Left lung (tissue), 10 donors: ENCODE measurements around the gene SPATA3. TPM values are rescaled to one million over a fixed set of nuclear protein-coding genes. Genes with fewer than 3 reads are reported as not detected.

Experiments
- ATAC-seq: fragments of 200-7000 bp; cut with Tn5 transposase; one replicate; pipeline ENCODE4 v1.9.1; 2020; ENCODE audit warnings: moderate library complexity
- DNase-seq, 4 donors: peaks; one replicate each; pipeline ENCODE4 v3.0.0-alpha.2; 2013 to 2020
- H3K27ac ChIP-seq, 2 donors: fragments of 200-600 bp; sonication (generic) in 1 of 2; one replicate each; pipeline versions ENCODE4 v1.5.0 to v1.8.0; 2020 to 2021
- H3K27me3 ChIP-seq, 2 donors: fragments of 200-600 bp; sonication (generic) in 1 of 2; one replicate each; pipeline versions ENCODE4 v1.5.0 to v1.8.0; 2020 to 2021
- H3K36me3 ChIP-seq, 2 donors: fragments of 200-600 bp; sonication (generic) in 1 of 2; one replicate each; pipeline versions ENCODE4 v1.5.0 to v1.8.0; 2020 to 2021
- H3K4me1 ChIP-seq, 2 donors: fragments of 200-600 bp; one replicate each; pipeline ENCODE4 v1.8.0; 2021
- H3K4me3 ChIP-seq, 2 donors: fragments of 200-600 bp; sonication (generic) in 1 of 2; one replicate each; pipeline versions ENCODE4 v1.5.0 to v1.8.0; 2020 to 2021; ENCODE audit warnings: mild to moderate bottlenecking in 1 of 2
- H3K9me3 ChIP-seq, 2 donors: fragments of 200-600 bp; sonication (generic) in 1 of 2; one replicate each; pipeline versions ENCODE4 v1.5.0 to v1.8.0; 2020 to 2021
- intact Hi-C, 2 donors: fragments of 100-400 bp; cut with DNase I; formaldehyde crosslinking; loops; one replicate each; pipeline versions ENCODE4 v1.11.2 to v1.14.2; 2022
- polyA plus RNA-seq, 6 donors: library from polyadenylated mRNA; unstranded; fragments of 120-200 nt; gene quantifications; one replicate each; pipeline ENCODE4 v1.2.1, GENCODE V29; 2013; ENCODE audit not compliant: insufficient read length in 6 of 6
- total RNA-seq, 2 donors: library from RNA; stranded (reverse); fragmentation: NEBNext Ultra II Directional; extraction: Animal tissue kit (Norgen Biotek cat#: 25700); gene quantifications; one replicate each; pipeline ENCODE4 v1.2.1, GENCODE V29; 2021
- TF ChIP-seq, protein P1 (sequence below), 2 donors: fragments of 200-600 bp; sonication (generic) in 1 of 2; IDR thresholded peaks; one replicate each; pipeline versions ENCODE4 v1.5.0 to v1.8.0; 2021; ENCODE audit warnings: antibody characterized with exemption in 2 of 2
- donor health status: DM: no; HTN: yes; CAD: no.
- donor health status: DM: no; HTN: no; CAD: no.

SPATA3 gene
- total and polyA plus RNA-seq, 8 donors = 0.16 TPM; not detected in 7

DNA sequence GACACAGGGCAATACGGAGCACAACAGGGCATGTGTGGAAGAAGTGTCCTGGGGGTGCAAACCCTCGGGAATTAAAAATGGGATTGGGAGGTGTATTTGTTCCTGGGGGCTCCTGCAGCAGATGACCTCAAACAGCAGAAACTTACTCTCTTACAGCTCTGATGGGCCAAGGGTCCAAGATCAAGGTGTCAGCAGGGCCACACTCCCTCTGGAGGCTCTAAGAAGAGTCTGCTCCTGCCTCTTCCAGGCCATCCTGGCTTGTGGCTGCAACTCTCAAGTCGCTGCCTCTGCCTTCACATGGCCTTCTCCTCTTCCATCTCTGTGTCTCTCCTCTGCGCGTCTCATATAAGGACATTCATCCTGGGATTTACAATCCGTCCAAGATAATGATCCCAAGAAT lies 12.4 kb upstream of the SPATA3 start:
- Histone ChIP-seq H3K27ac (no peak overlapping the region), H3K9me3 (no peaks in the 10 kb centered on the region), H3K36me3 (no peaks in the 10 kb centered on the region), H3K4me3 (no peak overlapping the region), H3K27me3 (peaks cover 0 to 12% of the 10 kb centered on the region in 2 donors), H3K4me1 (peaks cover 0 to 3% of the 10 kb centered on the region in 2 donors)
- TF ChIP-seq, protein P1, sequence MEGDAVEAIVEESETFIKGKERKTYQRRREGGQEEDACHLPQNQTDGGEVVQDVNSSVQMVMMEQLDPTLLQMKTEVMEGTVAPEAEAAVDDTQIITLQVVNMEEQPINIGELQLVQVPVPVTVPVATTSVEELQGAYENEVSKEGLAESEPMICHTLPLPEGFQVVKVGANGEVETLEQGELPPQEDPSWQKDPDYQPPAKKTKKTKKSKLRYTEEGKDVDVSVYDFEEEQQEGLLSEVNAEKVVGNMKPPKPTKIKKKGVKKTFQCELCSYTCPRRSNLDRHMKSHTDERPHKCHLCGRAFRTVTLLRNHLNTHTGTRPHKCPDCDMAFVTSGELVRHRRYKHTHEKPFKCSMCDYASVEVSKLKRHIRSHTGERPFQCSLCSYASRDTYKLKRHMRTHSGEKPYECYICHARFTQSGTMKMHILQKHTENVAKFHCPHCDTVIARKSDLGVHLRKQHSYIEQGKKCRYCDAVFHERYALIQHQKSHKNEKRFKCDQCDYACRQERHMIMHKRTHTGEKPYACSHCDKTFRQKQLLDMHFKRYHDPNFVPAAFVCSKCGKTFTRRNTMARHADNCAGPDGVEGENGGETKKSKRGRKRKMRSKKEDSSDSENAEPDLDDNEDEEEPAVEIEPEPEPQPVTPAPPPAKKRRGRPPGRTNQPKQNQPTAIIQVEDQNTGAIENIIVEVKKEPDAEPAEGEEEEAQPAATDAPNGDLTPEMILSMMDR (IDR thresholded peaks at IDR 0.05) = no peak
- intact Hi-C loops = no loop called here
- DNase-seq (no peak), ATAC-seq (no peak)

DNA sequence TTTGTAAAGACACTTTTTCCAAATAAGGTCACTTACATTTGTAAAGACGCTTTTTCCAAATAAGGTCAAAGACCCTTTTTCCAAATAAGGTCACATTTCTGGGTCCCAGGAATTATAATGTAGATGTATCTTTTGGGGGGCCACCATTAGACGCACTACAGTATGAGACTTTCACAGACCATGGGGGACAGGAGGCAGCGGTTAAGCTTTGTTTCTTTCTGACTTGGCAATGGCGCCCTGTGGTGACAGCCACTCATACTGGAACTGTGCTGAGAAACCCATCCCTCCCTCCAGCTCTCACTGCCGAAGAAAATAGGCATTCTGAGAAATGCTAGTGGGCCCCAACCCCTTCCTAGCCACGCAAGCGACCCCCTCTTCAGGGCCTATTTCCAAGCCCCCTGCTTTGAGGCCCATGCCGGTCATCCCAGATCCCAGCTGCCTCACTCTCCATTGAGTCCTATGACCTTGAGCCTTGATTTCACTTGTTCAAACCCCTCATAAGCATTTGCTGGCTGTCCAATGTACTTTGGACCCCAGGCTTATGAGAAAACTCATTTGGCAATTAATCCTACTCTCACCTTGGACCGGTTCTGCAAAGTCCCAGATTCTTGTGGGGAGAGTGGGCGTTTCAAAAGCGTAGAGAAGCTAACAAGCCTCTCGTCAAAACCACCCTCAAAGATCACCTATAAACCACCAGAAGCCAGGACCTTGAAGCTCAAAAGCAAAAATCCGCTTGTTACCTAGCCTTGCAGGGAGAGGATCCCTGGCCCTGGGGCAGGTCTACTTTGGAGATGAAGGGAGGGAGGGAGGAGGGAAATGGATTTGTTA lies 11.3 kb upstream of the SPATA3 start:
- H3K4me1 ChIP-seq = peaks cover 0 to 3% of the 10 kb centered on the region in 2 donors
- DNase-seq (no peak), ATAC-seq (no peak)
- no peak overlapping the region for H3K4me3 ChIP-seq
- intact Hi-C loops = loop anchor here in 1 of 2 donors (5.0 kb wide), 2 partner anchors 82 to 162 kb away; no protein-coding TSS in a partner anchor
- H3K27me3 ChIP-seq = peaks cover 0 to 14% of the 10 kb centered on the region in 2 donors
- no peak overlapping the region for H3K27ac ChIP-seq
- TF ChIP-seq, protein P1 (IDR thresholded peaks at IDR 0.05) = no peak
- no peaks in the 10 kb centered on the region for H3K9me3 ChIP-seq
- H3K36me3 ChIP-seq = no peaks in the 10 kb centered on the region

DNA sequence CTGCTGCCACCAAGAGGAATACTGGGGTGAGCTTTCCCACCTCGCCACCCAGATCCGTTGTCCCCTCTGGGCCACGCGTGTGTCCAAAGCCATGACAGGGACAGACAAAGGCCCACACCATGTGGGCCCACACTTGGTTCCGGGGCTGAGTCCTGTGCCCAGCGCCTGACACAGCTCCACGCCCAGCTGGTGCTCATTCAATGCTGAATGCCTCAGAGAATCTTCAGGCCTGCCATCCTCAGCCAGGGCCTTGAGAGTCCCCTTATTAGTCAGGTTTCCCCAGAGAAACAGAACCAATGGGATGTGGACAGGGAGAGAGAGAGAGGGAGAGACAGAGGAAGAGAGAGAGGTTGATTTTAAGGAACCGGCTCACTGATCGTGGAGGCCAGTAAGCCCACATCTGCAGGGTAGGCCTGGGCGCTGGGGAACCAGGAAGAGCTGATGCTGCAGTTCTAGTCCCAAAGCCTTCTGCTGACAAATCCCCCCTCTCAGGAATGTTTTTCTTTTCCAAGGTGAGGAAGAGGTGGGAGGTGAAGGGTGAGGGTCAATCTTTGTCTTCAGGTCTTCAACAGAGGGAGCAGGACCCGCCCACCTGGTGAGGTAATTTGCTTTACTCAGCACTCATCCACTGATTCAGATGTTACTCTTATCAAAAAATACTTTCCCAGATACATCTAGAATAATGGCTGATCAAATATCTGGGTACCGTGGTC lies 10.2 kb upstream of the SPATA3 start:
- Histone ChIP-seq H3K27me3 (peaks cover 7 to 25% of the 10 kb centered on the region in 2 donors), H3K4me1 (peaks cover 0 to 3% of the 10 kb centered on the region in 2 donors), H3K4me3 (no peak overlapping the region), H3K36me3 (no peaks in the 10 kb centered on the region), H3K27ac (no peak overlapping the region), H3K9me3 (no peaks in the 10 kb centered on the region)
- intact Hi-C loops = loop anchor here in 1 of 2 donors (5.0 kb wide), 2 partner anchors 83 to 163 kb away; no protein-coding TSS in a partner anchor
- DNase-seq (no peak), ATAC-seq (no peak)
- TF ChIP-seq, protein P1 (IDR thresholded peaks at IDR 0.05) = no peak

DNA sequence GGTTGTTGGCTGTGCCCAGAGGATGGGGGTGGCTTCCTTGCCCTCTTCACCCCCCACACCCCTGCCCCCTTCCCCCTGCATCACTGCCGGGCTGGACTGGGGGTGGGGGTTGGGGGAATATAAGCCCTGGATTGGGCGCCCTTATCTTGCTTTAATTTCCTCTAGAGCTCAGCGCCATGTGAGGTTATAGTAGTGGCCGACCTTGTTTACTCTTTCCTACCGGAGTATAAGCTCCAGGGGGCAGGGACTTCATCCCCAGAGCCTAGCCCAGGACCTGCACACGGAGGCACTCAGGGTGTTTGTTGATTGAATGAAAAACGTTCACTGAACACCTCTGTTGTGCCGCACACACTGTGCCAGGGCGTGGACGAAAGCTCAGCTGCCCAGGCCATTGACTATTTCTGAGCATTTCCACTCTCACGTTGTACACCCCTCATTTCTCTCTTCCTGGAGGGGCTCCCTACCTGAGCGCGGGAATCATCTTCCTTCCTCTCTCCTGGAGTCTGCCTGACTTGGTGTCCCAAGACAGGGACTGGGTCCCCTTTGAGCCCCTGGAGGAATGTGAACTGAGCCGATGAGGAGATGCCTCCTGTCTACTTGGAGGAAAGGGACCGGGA lies 9.3 kb upstream of the SPATA3 start:
- no peak overlapping the region for H3K27ac ChIP-seq
- no peaks in the 10 kb centered on the region for H3K9me3 ChIP-seq
- no peaks in the 10 kb centered on the region for H3K36me3 ChIP-seq
- TF ChIP-seq, protein P1 (IDR thresholded peaks at IDR 0.05) = no peak
- H3K27me3 ChIP-seq = peaks cover 15 to 35% of the 10 kb centered on the region in 2 donors
- no peak for DNase-seq
- intact Hi-C loops = loop anchor here in 1 of 2 donors (5.0 kb wide), 2 partner anchors 84 to 164 kb away; no protein-coding TSS in a partner anchor
- no peak for ATAC-seq
- peak overlapping the region in 1 of 2 donors; percentile 13 for H3K4me3 ChIP-seq
- peaks cover 0 to 3% of the 10 kb centered on the region in 2 donors for H3K4me1 ChIP-seq
